WERI-Rb-1 (cell line): ENCODE measurements around the gene KDM4C.
"Not testable (repeated sequence)": the region's sequence is repeated elsewhere in the genome, so short reads cannot be mapped to it uniquely, and the experiment has no call there.

Experiments used
- DNase-seq: peaks from one replicate; pipeline ENCODE4 v3.0.0-alpha.2; 2020
- H3K27ac ChIP-seq: fragments of 250-450 bp; sonication (Bioruptor Pico); 2 replicates; pipeline ENCODE4 v1.5.1; 2020; ENCODE audit warnings: mild to moderate bottlenecking, moderate library complexity
- H3K27me3 ChIP-seq: fragments of 250-450 bp; sonication (Bioruptor Pico); 2 replicates; pipeline ENCODE4 v1.5.1; 2021; ENCODE audit warnings: mild to moderate bottlenecking, low read depth, moderate library complexity; ENCODE audit not compliant: insufficient read depth, severe bottlenecking
- H3K36me3 ChIP-seq: fragments of 250-450 bp; sonication (Bioruptor Pico); 2 replicates; pipeline ENCODE4 v1.5.1; 2020; ENCODE audit warnings: mild to moderate bottlenecking, moderate library complexity
- H3K4me3 ChIP-seq: 2 replicates; pipeline ENCODE4 v1.5.1; 2011; ENCODE audit warnings: low read depth, mild to moderate bottlenecking, control low read depth, low read length
- H3K9me3 ChIP-seq: fragments of 250-450 bp; sonication (Bioruptor Pico); 2 replicates; pipeline ENCODE4 v1.5.1; 2021; ENCODE audit warnings: mild to moderate bottlenecking, moderate library complexity; ENCODE audit not compliant: severe bottlenecking
- CTCF ChIP-seq: IDR thresholded peaks from 2 replicates; pipeline ENCODE4 v1.5.1; 2011; ENCODE audit warnings: low read depth, mild to moderate bottlenecking, control low read depth, inconsistent platforms, low read length

Gene KDM4C

DNA sequence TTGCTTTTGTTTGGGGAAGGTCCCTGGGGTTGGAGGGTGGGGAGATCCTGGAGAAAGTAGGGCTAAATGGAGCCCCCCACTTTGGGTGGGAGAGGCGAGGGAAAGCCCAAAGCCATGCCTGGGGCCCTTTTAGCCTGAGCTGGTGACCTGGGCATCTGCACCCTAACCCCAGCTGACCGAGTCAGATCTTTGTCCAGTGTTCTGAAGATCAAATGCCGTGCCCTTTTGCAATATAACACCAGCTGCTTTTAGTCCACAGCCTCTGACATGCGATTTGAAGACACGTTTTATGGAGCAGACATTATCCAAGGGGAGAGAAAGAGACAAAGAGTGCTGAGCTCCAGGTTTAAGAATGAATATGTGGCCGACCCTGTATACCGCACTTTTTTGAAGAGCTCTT is 416.5 kb downstream of the KDM4C start:
- no peaks in the 10 kb centered on the region for H3K27me3 ChIP-seq

DNA sequence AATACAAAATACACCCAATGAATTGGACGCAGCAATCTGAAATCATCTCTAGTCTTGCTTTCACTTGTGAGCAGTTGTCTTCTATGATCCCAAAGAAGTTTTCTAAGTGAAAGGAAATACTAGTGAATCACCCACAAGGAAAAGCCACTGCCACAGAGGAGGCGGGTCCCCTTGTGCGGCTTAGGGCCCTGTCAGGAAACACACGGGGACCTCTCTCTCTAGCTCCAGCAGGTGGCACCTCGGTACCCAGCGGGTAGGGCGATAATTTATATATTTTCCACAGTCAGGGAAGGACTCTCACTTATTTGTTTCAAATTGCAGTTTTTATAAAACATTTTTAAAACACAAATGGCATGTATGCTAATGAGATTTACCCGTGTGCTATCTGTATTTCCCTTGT is 417.1 kb downstream of the KDM4C start:
- DNase-seq: no peak

More for the DNA sequence above, 416.5 kb downstream of the KDM4C start:
- H3K9me3 ChIP-seq: no peaks in the 10 kb centered on the region
- no peak for TF ChIP-seq CTCF
- no peaks in the 10 kb centered on the region for H3K36me3 ChIP-seq
- no peak for DNase-seq
- no peak overlapping the region for H3K27ac ChIP-seq
- no peak overlapping the region for H3K4me3 ChIP-seq

GRCh38 chr9:7176561-7176960 is 418.8 kb downstream of the KDM4C start:
- H3K27me3 ChIP-seq: no peaks in the 10 kb centered on the region
- H3K4me3 ChIP-seq: no peak overlapping the region
- no peak overlapping the region for H3K27ac ChIP-seq
- no peaks in the 10 kb centered on the region for H3K9me3 ChIP-seq
- no peak for DNase-seq
- no peaks in the 10 kb centered on the region for H3K36me3 ChIP-seq
- no peak for TF ChIP-seq CTCF

More for the DNA sequence above, 417.1 kb downstream of the KDM4C start:
- no peak for TF ChIP-seq CTCF
- H3K36me3 ChIP-seq: no peaks in the 10 kb centered on the region
- H3K4me3 ChIP-seq: no peak overlapping the region
- H3K9me3 ChIP-seq: no peaks in the 10 kb centered on the region
- H3K27me3 ChIP-seq: no peaks in the 10 kb centered on the region
- no peak overlapping the region for H3K27ac ChIP-seq

DNA sequence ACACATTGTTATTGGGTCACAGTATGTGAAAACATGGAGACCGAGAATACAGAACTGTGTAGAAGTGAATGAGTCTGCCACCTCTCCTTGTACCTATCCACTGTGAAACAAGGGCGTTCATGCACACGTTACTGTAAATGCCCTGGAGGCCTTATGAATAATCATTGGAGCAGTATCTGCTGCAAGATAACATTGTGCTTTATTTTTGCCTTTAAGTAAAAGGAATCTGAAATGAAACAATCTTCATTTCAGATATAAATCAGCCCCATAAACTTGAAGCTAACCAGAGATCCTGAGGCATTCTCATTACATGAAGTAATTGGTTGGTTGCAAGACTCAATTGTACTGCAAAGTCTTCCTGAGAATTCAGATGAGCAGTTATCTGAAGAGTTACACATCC is 419.6 kb downstream of the KDM4C start:
- no peak for DNase-seq
- H3K36me3 ChIP-seq: no peaks in the 10 kb centered on the region
- no peaks in the 10 kb centered on the region for H3K27me3 ChIP-seq
- H3K27ac ChIP-seq: no peak overlapping the region
- TF ChIP-seq CTCF: no peak
- H3K9me3 ChIP-seq: no peaks in the 10 kb centered on the region
- no peak overlapping the region for H3K4me3 ChIP-seq

DNA sequence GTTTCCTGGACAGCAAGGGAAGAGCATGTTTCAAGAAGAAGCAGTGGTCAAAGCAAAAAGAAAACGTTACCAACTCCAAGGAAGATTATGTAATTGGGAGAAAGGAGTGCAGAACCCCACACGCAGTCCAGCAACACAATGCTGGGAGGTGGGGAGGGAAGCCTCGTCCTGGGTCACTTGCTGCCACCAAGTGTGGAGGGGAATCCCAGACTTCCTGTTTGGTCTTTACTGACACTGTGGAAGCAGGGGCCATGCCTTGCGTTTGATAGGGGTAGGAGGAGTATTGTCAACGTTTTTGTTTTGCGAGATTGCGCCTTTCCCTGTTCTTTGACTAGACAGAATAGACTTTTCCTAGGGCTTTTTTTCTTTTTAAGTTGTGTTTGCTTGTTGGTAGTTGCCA is 421.0 kb downstream of the KDM4C start:
- no peaks in the 10 kb centered on the region for H3K36me3 ChIP-seq
- no peak for DNase-seq
- no peak for TF ChIP-seq CTCF
- no peaks in the 10 kb centered on the region for H3K27me3 ChIP-seq
- no peaks in the 10 kb centered on the region for H3K9me3 ChIP-seq
- H3K4me3 ChIP-seq: no peak overlapping the region
- no peak overlapping the region for H3K27ac ChIP-seq

- Histone ChIP-seq H3K27ac (no peak overlapping the region), H3K9me3 (no peaks in the 10 kb centered on the region), H3K36me3 (no peaks in the 10 kb centered on the region), H3K27me3 (no peaks in the 10 kb centered on the region), H3K4me3 (no peak overlapping the region)
- no peak for DNase-seq
- TF ChIP-seq CTCF: no peak
Observed at GRCh38 chr9:7180247-7180646, 422.5 kb downstream of the KDM4C start.

DNA sequence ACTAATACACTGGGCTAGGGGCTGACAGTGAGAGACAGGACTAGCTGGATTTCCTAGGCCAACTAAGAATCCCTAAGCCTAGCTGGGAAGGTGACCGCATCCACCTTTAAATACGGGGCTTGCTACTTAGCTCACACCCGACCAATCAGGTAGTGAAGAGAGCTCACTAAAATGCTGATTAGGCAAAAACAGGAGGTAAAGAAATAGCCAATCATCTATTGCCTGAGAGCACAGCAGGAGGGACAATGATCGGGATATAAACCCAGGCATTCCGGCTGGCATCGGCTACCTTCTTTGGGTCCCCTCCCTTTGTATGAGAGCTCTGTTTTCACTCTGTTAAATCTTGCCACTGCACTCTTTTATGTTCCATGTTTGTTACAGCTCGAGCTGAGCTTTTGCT is 425.4 kb downstream of the KDM4C start:
- not testable (repeated sequence) for DNase-seq, H3K36me3 ChIP-seq, H3K9me3 ChIP-seq, H3K4me3 ChIP-seq, H3K27me3 ChIP-seq, H3K27ac ChIP-seq
